HG02588 (cell line): ENCODE results near the gene LZIC.

Experiments used
- ATAC-seq: cut with Tn5 transposase; IDR thresholded peaks from one replicate; pipeline ENCODE4 v1.9.1; 2021; ENCODE audit warnings: mild to moderate bottlenecking, moderate library complexity; ENCODE audit not compliant: unreplicated experiment

LZIC gene

GRCh38 chr1:9887070-9887469 is 56.1 kb downstream of the LZIC start:
- no peak for ATAC-seq

DNA sequence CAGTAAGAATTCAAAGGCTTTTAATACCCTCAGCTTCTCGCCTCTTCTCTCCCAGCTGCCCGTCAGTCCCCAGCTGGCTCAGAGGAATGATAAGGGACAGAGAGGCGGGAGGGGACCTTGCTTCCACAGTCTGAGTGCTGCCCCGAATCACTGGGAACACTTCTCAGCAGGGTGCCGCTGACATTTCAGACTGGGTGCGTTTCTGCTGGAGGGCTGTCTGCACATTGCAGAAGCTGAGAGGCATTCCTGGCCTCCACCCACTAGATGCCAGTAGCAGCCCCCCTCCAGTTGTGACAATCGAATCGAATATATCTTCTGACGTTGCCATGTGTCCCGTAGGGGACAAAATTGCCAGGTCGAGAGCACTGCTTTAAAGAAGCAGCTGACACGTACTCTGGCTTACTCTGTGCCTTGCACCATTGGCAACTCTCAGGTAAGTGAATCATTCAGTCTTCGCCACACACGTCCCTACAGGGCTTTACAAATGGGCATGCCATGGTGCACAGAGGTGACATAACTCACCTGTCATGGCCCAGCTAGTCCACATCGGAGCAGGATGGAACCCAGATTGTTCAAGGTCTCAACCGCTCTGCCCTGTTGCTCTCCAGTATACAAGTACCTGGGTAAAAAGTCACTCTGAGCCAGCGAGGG is 57.0 kb downstream of the LZIC start:
- ATAC-seq: no peak

GRCh38 chr1:9884805-9885204 is 58.4 kb downstream of the LZIC start:
- no peak for ATAC-seq

DNA sequence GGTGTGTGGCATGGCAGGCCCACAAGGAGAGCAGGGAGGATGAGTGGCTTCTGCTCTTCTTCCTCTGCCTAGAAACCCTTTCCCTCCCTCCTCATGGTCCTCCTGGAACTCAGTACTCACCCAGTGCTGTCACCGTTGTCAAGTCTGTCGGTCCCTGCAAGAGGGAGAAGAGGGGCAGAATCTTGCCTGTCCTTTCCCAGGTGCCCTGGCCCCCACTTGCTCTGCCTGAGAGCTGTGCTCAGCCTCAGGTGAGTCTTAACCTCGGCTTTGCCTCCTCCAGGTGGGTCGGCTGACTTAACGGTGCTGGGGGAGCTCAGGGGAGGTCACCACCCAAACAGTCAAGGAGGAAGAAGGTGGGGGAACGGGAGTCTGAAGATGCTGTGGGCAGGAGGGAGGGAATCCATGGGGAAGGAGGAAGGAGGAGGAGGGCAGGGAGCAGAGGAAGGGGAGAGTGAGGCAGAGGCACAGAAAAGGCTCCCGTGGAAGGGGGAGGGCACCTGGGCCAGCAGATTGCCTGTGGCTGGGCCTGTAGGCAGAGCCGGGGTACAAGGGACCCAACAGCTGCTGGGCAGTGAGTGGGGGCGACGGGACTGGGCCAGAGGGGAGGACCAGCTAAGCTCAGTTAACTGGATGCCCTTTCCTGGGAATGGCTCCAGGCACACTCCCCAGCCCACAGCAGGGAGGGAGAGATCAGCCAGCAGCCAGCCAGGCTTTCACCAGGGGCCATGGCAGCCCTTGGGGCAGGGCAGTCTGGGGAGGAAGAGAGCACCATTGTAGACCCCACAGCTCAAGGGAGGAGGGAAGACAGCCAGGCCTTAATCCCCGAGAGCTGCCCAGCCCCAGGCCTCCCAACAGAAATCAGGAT is 59.4 kb downstream of the LZIC start:
- no peak for ATAC-seq

- no peak for ATAC-seq
Observed at GRCh38 chr1:9882945-9883303, 60.3 kb downstream of the LZIC start.

GRCh38 chr1:9882296-9882944 is 60.8 kb downstream of the LZIC start:
- no peak for ATAC-seq

DNA sequence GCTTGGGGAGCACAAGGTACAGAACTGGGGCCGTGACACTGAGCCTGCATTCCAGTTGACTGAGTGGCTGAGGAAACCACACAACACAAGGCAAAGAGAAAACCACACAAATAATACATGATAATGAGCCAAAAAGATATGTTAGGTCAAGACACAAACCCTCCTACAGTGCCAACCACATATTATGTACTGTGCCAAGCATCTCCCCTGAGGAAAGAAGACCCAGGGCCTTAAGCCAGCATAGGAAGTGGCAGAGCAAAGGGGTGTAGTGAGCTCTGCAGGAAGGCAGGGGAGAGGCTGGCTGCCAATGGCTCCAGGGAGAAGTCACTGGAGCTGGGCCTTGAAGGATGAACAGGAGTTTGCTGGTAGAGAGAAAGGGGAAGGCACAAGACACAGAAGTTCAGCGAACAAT is 61.3 kb downstream of the LZIC start:
- ATAC-seq: no peak
